ENCODE data around the gene KRT84.

The KRT84 gene

GRCh38 chr12:52402377-52402776, 16.9 kb upstream of the KRT84 start:
- Histone ChIP-seq H3K36me3 (no peaks in the 10 kb centered on the region), H3K27me3 (no peaks in the 10 kb centered on the region), H4K20me1 (peaks cover 0 to 5% (median 0%) of the 10 kb centered on the region in 11 experiments; a peak in 2 of 22 replicates), H3K27ac (no peak overlapping the region), H3K9ac (no peak overlapping the region), H3K4me1 (no peaks in the 10 kb centered on the region), H3K9me3 (replicated peaks in 1 of 11) (no peaks in the 10 kb centered on the region), H3K4me3 (no peak overlapping the region), H3K4me2 (no peak overlapping the region)
- TF ChIP-seq Cebpa-rat (IDR thresholded peaks at IDR 0.05) = no peak

- Histone ChIP-seq H3K27me3 (no peaks in the 10 kb centered on the region), H4K20me1 (peaks cover 0 to 5% (median 0%) of the 10 kb centered on the region in 11 experiments; a peak in 2 of 22 replicates), H3K4me3 (no peak overlapping the region)
Observed at GRCh38 chr12:52401926-52402325, 16.5 kb upstream of the KRT84 start.

GRCh38 chr12:52401526-52401925, 16.1 kb upstream of the KRT84 start:
- Histone ChIP-seq H3K4me1 (no peaks in the 10 kb centered on the region), H3K27ac (no peak overlapping the region), H3K4me3 (no peak overlapping the region), H3K27me3 (no peaks in the 10 kb centered on the region), H3K4me2 (no peak overlapping the region), H4K20me1 (peaks cover 0 to 5% (median 0%) of the 10 kb centered on the region in 11 experiments; a peak in 2 of 22 replicates), H3K9me3 (replicated peaks in 1 of 11) (no peaks in the 10 kb centered on the region), H3K36me3 (no peaks in the 10 kb centered on the region), H3K9ac (no peak overlapping the region)
- TF ChIP-seq Cebpa-rat (IDR thresholded peaks at IDR 0.05) = no peak

More at GRCh38 chr12:52401926-52402325, 16.5 kb upstream of the KRT84 start:
- Histone ChIP-seq H3K9me3 (replicated peaks in 1 of 11) (no peaks in the 10 kb centered on the region), H3K9ac (no peak overlapping the region), H3K36me3 (no peaks in the 10 kb centered on the region), H3K4me1 (no peaks in the 10 kb centered on the region), H3K4me2 (no peak overlapping the region), H3K27ac (no peak overlapping the region)
- no peak for TF ChIP-seq Cebpa-rat (IDR thresholded peaks at IDR 0.05)

DNA sequence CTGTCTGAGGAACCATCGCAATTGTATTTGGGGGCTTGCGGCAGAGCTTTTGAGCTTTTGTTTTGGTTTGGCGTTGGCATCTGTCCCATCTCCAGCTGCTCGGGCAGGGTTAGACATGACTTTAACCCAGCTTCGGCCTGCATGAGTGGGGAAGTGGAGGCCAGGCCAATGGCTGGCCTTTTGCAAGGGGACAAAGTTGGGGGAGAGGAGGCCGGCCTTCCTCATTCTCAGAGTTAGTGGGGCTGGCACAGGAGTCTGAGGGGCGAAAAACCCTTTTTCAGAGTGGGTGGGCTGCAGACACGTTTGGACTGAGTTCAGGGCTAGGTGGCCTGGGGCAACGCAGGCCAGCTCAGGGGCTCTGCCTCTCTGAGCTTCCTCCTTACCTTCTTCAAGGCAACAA, 15.5 kb upstream of the KRT84 start:
- Histone ChIP-seq H4K20me1 (peaks cover 0 to 5% (median 0%) of the 10 kb centered on the region in 11 experiments; a peak in 2 of 22 replicates), H3K4me2 (no peak overlapping the region), H3K9ac (no peak overlapping the region), H3K27me3 (no peaks in the 10 kb centered on the region), H3K9me3 (replicated peaks in 1 of 11) (no peaks in the 10 kb centered on the region), H3K4me1 (peaks cover 0 to 4% (median 0%) of the 10 kb centered on the region in 10 experiments; a peak in 3 of 20 replicates), H3K36me3 (no peaks in the 10 kb centered on the region), H3K4me3 (no peak overlapping the region), H3K27ac (no peak overlapping the region)
- TF ChIP-seq Cebpa-rat (IDR thresholded peaks at IDR 0.05) = no peak

DNA sequence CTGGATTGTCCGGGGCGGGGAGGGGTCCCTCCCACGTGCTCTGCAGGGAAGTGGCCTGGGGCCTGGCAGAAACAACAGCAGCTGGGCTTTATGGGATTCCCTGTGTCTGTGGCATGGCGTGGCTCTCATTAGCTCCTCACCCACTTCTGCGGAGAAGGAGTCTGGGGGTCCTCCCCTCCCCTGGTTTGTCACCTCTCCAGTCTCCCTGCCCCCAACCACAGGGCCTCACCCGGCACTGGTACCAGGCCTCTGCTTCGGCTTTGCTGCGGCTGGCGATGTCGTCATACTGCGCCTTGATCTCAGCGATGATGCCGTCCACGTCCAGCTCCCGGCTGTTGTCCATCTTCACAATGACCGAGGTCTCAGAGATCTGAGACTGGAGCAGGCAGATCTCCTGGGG, 14.3 kb upstream of the KRT84 start:
- Histone ChIP-seq H3K4me3 (no peak overlapping the region), H3K36me3 (no peaks in the 10 kb centered on the region), H4K20me1 (peaks cover 0 to 5% (median 0%) of the 10 kb centered on the region in 11 experiments; a peak in 2 of 22 replicates), H3K9me3 (replicated peaks in 1 of 11) (no peaks in the 10 kb centered on the region), H3K4me1 (peaks cover 0 to 4% (median 0%) of the 10 kb centered on the region in 10 experiments; a peak in 3 of 20 replicates), H3K9ac (no peak overlapping the region), H3K27me3 (no peaks in the 10 kb centered on the region), H3K4me2 (no peak overlapping the region), H3K27ac (no peak overlapping the region)
- no peak for TF ChIP-seq Cebpa-rat (IDR thresholded peaks at IDR 0.05)

DNA sequence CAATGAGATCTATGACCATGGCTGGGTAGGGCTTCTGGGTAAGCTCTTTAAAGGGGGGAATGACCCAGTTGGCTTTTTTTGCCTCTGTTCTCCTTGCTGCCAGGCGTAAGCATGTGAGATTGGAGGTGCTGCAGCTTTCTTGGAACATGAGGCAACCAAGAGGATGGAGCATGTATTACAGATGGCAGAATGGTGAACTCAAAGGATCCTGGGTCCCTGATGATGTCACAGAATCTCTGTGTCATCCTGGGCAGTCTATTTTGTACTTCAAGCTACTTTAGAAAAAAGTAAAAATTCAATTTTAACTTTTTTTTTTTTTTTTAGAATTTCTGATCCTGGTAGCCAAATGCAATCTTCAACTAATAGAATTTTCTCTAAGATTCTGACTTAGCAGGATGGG, 12.7 kb upstream of the KRT84 start:
- H3K4me3 ChIP-seq = no peak overlapping the region
- no peak for TF ChIP-seq Cebpa-rat (IDR thresholded peaks at IDR 0.05)
- H3K9ac ChIP-seq = no peak overlapping the region
- no peaks in the 10 kb centered on the region for H3K27me3 ChIP-seq
- H3K4me1 ChIP-seq = peaks cover 0 to 4% (median 0%) of the 10 kb centered on the region in 10 experiments; a peak in 3 of 20 replicates
- no peaks in the 10 kb centered on the region for H3K9me3 ChIP-seq (replicated peaks in 1 of 11)
- H4K20me1 ChIP-seq = peaks cover 0 to 5% (median 0%) of the 10 kb centered on the region in 11 experiments; a peak in 2 of 22 replicates
- H3K27ac ChIP-seq = no peak overlapping the region
- H3K36me3 ChIP-seq = no peaks in the 10 kb centered on the region
- H3K4me2 ChIP-seq = no peak overlapping the region

- no peak overlapping the region for H3K4me3 ChIP-seq
- no peak overlapping the region for H3K27ac ChIP-seq
- H3K4me1 ChIP-seq = peaks cover 0 to 8% (median 3%) of the 10 kb centered on the region in 10 experiments; a peak in 14 of 20 replicates
- H3K36me3 ChIP-seq = no peaks in the 10 kb centered on the region
- TF ChIP-seq Cebpa-rat (IDR thresholded peaks at IDR 0.05) = no peak
- H3K4me2 ChIP-seq = no peak overlapping the region
- H3K9ac ChIP-seq = no peak overlapping the region
- no peaks in the 10 kb centered on the region for H3K9me3 ChIP-seq (replicated peaks in 1 of 11)
- no peaks in the 10 kb centered on the region for H3K27me3 ChIP-seq
- no peaks in the 10 kb centered on the region; a peak in 1 of 22 replicates for H4K20me1 ChIP-seq
Observed at GRCh38 chr12:52396656-52397055, 11.2 kb upstream of the KRT84 start.

GRCh38 chr12:52395761-52396434, 10.4 kb upstream of the KRT84 start:
- Histone ChIP-seq H3K27me3 (no peaks in the 10 kb centered on the region), H3K4me2 (no peak overlapping the region), H3K36me3 (no peaks in the 10 kb centered on the region), H4K20me1 (no peaks in the 10 kb centered on the region; a peak in 1 of 22 replicates), H3K4me3 (no peak overlapping the region), H3K27ac (no peak overlapping the region), H3K9me3 (replicated peaks in 1 of 11) (no peaks in the 10 kb centered on the region), H3K4me1 (peaks cover 0 to 15% (median 10%) of the 10 kb centered on the region in 10 experiments; a peak in 16 of 20 replicates), H3K9ac (no peak overlapping the region)
- TF ChIP-seq Cebpa-rat (IDR thresholded peaks at IDR 0.05) = peak in 4 of 11 experiments; percentile 38 to 79 (median 44); a peak in 5 of 22 replicates

DNA sequence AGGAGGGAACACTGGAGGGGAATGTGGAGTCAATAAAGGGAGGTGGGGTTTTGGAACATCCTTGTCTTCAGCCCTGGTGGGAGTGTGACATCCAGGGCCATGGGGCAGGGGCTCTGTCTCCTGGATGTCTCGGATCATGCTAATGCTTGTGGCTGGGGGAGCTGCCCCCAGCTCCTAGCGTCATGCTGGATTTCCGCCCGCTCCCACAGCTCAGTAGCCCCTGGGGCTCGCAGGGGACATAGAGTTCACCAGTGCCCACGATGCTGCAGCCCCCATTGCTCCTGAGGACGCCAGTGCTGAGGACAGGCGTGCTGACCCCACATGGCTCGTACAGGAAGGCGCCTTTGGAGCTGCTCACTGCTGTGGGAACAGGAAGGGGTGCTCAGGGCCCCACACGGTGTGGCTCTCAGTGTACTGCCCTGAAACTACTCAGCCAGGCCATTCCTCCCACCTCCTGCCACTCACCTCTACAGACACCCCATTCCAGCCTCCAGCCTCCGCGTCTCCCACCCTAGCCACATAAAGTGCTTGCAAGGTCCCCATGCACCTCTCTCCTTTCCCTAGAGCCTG, 9.5 kb upstream of the KRT84 start:
- Histone ChIP-seq H3K9ac (no peak overlapping the region), H3K27ac (no peak overlapping the region), H3K27me3 (no peaks in the 10 kb centered on the region), H3K4me2 (no peak overlapping the region), H3K4me1 (peaks cover 0 to 21% (median 15%) of the 10 kb centered on the region in 10 experiments; a peak in 17 of 20 replicates), H4K20me1 (no peaks in the 10 kb centered on the region; a peak in 1 of 22 replicates), H3K9me3 (replicated peaks in 1 of 11) (no peaks in the 10 kb centered on the region), H3K4me3 (no peak overlapping the region), H3K36me3 (no peaks in the 10 kb centered on the region)
- TF ChIP-seq Cebpa-rat (IDR thresholded peaks at IDR 0.05) = no peak
